ENCODE data around the gene AIFM2. TPM values are rescaled to one million over a fixed set of nuclear protein-coding genes. Genes with fewer than 3 reads are reported as not detected.
"Not testable (repeated sequence)": the region's sequence is repeated elsewhere in the genome, so short reads cannot be mapped to it uniquely, and the experiment has no call there.

Gene AIFM2
- total RNA-seq, 2 donors from 2014 or later = 15.4 to 25.7 TPM

DNA sequence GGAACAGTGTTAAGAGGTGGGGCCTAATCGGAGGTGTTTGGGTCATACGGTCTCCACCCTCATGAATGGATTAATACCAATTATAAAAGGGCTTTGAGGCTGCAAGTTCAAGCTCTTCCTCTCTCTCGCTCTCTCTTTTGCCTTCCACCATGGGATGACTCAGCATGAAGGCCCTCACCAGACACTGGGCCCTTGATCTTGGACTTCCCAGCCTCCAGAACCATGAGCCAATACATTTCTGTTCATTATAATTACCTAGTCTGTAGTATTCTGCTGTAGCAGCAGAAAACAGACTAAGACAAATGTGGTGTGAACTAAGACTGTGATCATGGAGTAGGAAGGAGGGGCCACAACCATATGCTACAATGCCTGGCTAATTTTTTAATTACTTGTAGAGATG lies 7.7 kb downstream of the AIFM2 start:
- intact Hi-C loops (cut with DNase I) = no loop called here
- H3K36me3 ChIP-seq = no peaks in the 10 kb centered on the region
- TF ChIP-seq, protein P1, sequence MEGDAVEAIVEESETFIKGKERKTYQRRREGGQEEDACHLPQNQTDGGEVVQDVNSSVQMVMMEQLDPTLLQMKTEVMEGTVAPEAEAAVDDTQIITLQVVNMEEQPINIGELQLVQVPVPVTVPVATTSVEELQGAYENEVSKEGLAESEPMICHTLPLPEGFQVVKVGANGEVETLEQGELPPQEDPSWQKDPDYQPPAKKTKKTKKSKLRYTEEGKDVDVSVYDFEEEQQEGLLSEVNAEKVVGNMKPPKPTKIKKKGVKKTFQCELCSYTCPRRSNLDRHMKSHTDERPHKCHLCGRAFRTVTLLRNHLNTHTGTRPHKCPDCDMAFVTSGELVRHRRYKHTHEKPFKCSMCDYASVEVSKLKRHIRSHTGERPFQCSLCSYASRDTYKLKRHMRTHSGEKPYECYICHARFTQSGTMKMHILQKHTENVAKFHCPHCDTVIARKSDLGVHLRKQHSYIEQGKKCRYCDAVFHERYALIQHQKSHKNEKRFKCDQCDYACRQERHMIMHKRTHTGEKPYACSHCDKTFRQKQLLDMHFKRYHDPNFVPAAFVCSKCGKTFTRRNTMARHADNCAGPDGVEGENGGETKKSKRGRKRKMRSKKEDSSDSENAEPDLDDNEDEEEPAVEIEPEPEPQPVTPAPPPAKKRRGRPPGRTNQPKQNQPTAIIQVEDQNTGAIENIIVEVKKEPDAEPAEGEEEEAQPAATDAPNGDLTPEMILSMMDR (IDR thresholded peaks at IDR 0.05) = no peak
- no peaks in the 10 kb centered on the region for H3K4me1 ChIP-seq
- no peak for DNase-seq
- H3K9ac ChIP-seq (ENCODE audit: low read depth in 2 of 2, low read length in 2 of 2) = no peak overlapping the region
- H3K27ac ChIP-seq = no peak overlapping the region
- H3K27me3 ChIP-seq = no peaks in the 10 kb centered on the region
- no peak overlapping the region for H3K4me3 ChIP-seq
- no peaks in the 10 kb centered on the region for H3K9me3 ChIP-seq

DNA sequence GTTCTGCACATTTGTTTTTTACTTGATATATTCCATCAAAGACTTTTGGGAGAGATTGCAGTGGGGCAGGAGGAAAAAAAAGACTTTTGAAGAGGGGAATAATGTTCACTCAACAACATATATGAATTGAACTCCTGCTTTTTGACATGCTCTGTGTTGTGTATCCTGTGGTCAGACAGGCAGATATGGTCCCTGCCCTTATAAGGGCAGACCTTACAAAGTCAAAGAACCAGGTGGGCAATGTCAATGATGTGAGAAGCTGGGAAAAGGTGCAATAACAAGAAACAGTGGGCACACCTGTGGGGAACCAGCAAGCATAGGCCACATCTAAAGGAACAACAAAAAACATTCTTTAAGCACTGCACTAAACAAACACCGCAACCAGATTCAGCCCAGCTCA lies 8.2 kb downstream of the AIFM2 start:
- Histone ChIP-seq H3K4me3 (no peak overlapping the region), H3K27me3 (no peaks in the 10 kb centered on the region), H3K27ac (no peak overlapping the region), H3K9ac (ENCODE audit: low read depth in 2 of 2, low read length in 2 of 2) (no peak overlapping the region), H3K9me3 (no peaks in the 10 kb centered on the region), H3K36me3 (no peaks in the 10 kb centered on the region), H3K4me1 (no peaks in the 10 kb centered on the region)
- intact Hi-C loops (cut with DNase I) = no loop called here
- TF ChIP-seq, protein P1 (IDR thresholded peaks at IDR 0.05) = no peak
- DNase-seq = no peak

DNA sequence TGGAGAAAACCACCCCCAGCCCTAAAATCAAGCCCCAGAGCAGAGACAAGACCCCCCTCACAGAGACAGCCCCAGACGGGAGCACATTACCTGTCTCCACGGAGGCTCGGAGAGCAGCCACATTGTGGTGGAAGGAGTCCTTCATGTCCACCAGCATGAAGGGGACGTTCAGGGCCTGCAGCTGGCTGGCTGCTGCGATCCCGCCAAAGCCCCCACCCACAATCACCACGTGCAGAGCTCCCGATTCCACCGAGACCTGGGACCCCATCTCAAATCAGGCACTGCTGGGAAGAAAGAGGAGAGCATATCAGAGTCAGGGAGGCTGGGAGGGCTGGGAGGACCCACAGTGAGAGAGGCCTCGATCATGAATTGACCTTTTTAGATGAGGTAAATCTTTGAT lies 8.8 kb downstream of the AIFM2 start:
- intact Hi-C loops (cut with DNase I) = no loop called here
- Histone ChIP-seq H3K36me3 (no peaks in the 10 kb centered on the region), H3K9ac (ENCODE audit: low read depth in 2 of 2, low read length in 2 of 2) (no peak overlapping the region), H3K27me3 (no peaks in the 10 kb centered on the region), H3K9me3 (no peaks in the 10 kb centered on the region), H3K27ac (no peak overlapping the region), H3K4me1 (no peaks in the 10 kb centered on the region), H3K4me3 (no peak overlapping the region)
- TF ChIP-seq, protein P1 (IDR thresholded peaks at IDR 0.05) = no peak
- no peak for DNase-seq

DNA sequence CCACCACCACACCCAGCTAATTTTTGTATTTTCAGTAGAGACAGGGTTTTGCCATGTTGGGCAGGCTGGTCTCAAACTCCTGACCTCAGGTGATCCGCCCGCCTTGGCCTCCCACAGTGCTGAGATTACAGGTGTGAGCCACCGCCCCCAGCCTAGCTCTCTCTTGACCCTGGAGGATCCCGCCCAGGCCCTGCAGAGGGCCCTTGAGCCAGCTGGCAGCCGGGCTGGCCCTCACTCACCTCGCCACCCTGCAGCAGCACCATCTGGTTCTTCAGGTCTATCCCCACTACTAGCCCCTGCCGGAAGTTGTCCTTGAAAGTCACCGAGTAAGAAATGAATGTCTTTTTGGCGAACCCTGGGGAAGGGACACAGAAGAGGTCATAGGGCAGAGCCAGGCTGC lies 9.5 kb downstream of the AIFM2 start:
- H3K4me3 ChIP-seq; H3K27me3 ChIP-seq; intact Hi-C loops (cut with DNase I); H3K4me1 ChIP-seq; H3K9ac ChIP-seq (ENCODE audit: low read depth in 2 of 2, low read length in 2 of 2); H3K9me3 ChIP-seq; H3K27ac ChIP-seq; H3K36me3 ChIP-seq; DNase-seq: not testable (repeated sequence)

DNA sequence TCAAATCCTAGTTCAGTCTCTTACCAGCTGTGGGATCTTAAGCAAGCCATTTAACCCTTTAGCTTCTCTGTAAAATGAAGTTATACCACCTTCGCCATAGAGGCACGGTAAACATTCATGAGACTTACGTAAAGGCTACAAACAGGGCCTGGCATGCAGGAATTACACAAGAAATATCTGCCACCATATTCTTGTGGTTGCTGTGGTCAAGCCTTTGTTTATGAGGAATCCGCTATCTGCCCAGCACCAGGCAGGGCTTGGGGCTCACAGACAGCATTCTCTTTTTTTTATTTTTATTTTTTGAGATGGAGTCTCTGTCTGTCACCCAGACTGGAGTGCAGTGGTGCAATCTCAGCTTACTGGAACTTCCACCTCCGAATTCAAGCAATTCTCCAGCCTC lies 9.9 kb downstream of the AIFM2 start:
- TF ChIP-seq, protein P1 (IDR thresholded peaks at IDR 0.05) = no peak
- no peaks in the 10 kb centered on the region for H3K36me3 ChIP-seq

DNA sequence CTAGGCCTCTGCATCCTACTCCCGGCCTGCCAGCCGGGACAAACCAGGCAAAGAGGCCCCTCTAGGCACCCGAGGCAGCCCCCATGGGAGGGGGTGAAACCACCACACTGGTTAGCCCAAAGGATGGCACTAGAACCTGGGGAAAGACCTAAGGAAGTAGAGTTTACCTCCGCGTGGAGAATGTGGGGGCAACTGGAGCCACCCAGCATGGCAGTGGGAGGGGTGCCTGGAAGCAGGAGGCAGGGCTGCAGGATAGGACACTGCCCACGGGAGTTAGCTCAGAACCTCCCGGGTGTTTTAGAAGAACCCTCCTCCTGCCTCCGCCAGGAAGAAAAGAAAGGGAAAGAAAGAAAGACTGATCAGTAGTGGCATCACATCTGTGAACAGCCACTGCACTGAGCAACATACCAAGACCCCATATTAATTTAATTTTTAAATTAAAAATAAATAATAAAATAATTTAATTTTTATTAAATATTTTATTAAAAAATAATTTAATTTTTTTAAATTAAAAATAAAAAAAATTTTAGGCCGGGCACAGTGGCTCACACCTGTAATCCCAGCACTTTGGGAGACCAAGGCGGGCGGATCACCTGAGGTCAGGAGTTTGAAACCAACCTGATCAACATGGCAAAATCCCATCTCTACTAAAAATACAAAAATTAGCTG lies 11.2 kb downstream of the AIFM2 start:
- DNase-seq = no peak
- H3K4me1 ChIP-seq = no peaks in the 10 kb centered on the region
- no peak overlapping the region for H3K4me3 ChIP-seq
- intact Hi-C loops (cut with DNase I) = no loop called here
- H3K9ac ChIP-seq (ENCODE audit: low read depth in 2 of 2, low read length in 2 of 2) = no peak overlapping the region
- TF ChIP-seq, protein P1 (IDR thresholded peaks at IDR 0.05) = no peak
- no peaks in the 10 kb centered on the region for H3K27me3 ChIP-seq
- H3K27ac ChIP-seq = no peak overlapping the region
- no peaks in the 10 kb centered on the region for H3K36me3 ChIP-seq
- H3K9me3 ChIP-seq = no peaks in the 10 kb centered on the region

More for the DNA sequence above, 9.9 kb downstream of the AIFM2 start:
- Histone ChIP-seq H3K9ac (ENCODE audit: low read depth in 2 of 2, low read length in 2 of 2) (no peak overlapping the region), H3K9me3 (no peaks in the 10 kb centered on the region), H3K27ac (no peak overlapping the region), H3K4me3 (no peak overlapping the region), H3K4me1 (no peaks in the 10 kb centered on the region), H3K27me3 (no peaks in the 10 kb centered on the region)
- intact Hi-C loops (cut with DNase I) = no loop called here
- DNase-seq = no peak
